Heart left ventricle (tissue), 13 donors: ENCODE results near the gene PNMA5.

ENCODE experiments used
- POLR2A ChIP-seq, 2 donors: fragments of 450-650 bp; IDR thresholded peaks; one replicate each; pipeline ENCODE4 v1.6.1; 2017; ENCODE audit warnings: antibody characterized with exemption in 2 of 2, mild to moderate bottlenecking in 2 of 2, moderate library complexity in 2 of 2
- TF ChIP-seq, protein P1 (sequence below), 12 donors: fragments of 200-600 bp; sonication (generic) in 4 of 12; IDR thresholded peaks; one replicate each; pipeline versions ENCODE4 v1.5.0 to v1.8.0; 2018 to 2022; ENCODE audit warnings: antibody characterized with exemption in 12 of 12, mild to moderate bottlenecking in 5 of 12
- donor health status: ischemic (EF 13 %, LVEDD 7.1; RV severe dilation, severe dysfunction).
- donor health status: DM: no; HTN: yes; CAD: no.
- donor health status: DM: no; HTN: no; CAD: no.
- donor health status: ischemic (EF 25% LVEDD 6.9; RV normal size, moderate dysfunction).
- donor health status: ischemic (EF 25% LVEDD 5.7; RV mildly dilated, moderate dysfunction).
- donor health status: ischemic (EF 35%, LVEDD 5.7; RV mildly dilated, moderate dysfunction).
- donor health status: nonischemic (EF 11% LVEDD 7.7; RV severe dilation, severe dysfunction).
- donor health status: DM: yes; HTN: yes; CAD: no.
- donor health status: PGD.
- donor health status: ischemic (EF 29% LVEDD 5.4; RV normal size, mild dysfunction).
- donor health status: nonischemic (EF 23%, LVEDD 6.1; RV moderate dilation, normal function).

DNA sequence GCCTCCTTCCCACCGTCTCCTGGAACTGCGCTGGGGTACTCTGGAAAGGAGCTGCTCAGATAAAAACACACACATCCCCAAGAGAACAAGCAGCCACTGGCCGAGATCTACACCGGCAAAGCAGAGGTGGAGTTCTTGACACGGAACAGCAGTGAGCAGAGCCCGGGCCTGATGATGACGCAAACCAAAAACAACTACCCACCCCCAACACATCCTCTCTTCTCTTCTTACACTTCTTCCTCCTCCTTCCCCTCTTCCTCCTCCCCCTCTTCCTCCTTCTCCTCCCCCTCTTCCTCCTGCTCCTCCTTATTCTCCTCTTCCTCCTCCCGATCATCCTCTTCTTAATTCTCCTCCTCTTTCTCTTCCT lies 4.6 kb downstream of the PNMA5 start:
- no peak for TF ChIP-seq POLR2A (IDR thresholded peaks at IDR 0.05)
- TF ChIP-seq, protein P1, sequence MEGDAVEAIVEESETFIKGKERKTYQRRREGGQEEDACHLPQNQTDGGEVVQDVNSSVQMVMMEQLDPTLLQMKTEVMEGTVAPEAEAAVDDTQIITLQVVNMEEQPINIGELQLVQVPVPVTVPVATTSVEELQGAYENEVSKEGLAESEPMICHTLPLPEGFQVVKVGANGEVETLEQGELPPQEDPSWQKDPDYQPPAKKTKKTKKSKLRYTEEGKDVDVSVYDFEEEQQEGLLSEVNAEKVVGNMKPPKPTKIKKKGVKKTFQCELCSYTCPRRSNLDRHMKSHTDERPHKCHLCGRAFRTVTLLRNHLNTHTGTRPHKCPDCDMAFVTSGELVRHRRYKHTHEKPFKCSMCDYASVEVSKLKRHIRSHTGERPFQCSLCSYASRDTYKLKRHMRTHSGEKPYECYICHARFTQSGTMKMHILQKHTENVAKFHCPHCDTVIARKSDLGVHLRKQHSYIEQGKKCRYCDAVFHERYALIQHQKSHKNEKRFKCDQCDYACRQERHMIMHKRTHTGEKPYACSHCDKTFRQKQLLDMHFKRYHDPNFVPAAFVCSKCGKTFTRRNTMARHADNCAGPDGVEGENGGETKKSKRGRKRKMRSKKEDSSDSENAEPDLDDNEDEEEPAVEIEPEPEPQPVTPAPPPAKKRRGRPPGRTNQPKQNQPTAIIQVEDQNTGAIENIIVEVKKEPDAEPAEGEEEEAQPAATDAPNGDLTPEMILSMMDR (IDR thresholded peaks at IDR 0.05), result no peak
